GM19455 (cell line): ENCODE measurements around the gene CELSR1.
"Not testable (repeated sequence)": the region's sequence is repeated elsewhere in the genome, so short reads cannot be mapped to it uniquely, and the experiment has no call there.

Experiments used
- ATAC-seq: cut with Tn5 transposase; IDR thresholded peaks from one replicate; pipeline ENCODE4 v1.9.1; 2021; ENCODE audit not compliant: unreplicated experiment

CELSR1 gene

DNA sequence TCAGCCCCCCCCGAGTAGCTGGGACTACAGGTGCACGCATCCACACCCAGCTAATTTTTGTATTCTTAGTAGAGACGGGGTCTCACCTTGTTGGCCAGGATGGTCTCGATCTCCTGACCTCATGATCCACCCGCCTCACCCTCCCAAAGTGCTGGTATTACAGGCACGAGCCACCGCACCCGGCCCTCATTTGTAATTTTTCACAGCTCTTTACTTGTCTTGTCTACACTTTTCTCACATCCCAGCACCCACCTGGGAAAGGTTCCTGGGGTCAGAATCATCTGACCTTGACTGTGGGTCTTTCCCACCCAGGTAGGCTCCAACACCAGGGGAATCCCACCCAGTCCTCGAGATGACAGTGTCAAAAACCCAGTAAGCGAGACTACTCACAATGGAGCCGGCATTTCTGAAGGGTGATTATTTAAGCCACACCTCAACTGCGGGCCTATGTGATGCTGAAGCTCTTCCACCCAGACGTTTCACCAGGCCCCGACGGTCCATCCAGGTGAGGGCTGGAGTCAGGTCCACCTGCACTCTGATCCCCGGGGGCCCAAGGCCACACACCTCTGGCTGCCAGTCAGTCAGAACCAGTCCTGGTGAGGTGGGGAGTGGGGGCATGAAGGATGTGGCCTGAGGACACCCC, 23.4 kb downstream of the CELSR1 start:
- no peak for ATAC-seq

DNA sequence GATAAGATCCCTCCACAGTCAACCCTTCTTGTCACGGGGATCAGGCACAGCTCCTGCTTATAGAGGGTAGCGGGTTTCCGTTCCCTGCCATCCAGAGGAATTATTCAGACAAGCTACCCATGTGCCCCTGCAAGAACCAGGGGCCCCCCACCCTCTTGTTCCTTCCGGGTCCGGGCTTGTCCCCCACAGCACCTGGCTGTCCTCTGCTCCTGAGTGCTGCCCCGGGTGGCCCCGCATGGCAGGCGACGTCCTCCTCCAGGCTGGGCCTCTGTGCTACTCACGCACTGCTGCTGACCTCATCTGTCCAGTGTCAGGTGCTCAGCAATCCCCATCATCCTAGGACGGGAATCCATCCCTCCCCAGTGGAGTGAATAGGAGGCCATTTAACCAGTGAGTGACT, 24.7 kb downstream of the CELSR1 start:
- no peak for ATAC-seq

DNA sequence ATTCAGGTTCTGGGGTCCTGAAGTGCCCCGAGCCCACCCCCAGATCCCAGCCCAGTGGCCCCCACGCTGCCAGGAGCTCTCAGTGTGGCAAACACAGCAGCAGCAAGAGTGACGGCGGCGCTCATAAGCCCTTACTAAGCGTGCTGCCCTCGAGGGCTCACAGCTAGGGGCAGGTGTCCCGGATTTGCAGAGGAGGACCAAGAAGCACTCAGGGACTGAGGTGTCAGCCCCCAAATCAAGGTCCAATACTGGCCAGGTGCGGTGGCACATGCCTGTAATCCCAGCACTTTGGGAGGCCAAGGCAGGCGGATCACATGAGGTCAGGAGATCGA, 25.4 kb downstream of the CELSR1 start:
- no peak for ATAC-seq

DNA sequence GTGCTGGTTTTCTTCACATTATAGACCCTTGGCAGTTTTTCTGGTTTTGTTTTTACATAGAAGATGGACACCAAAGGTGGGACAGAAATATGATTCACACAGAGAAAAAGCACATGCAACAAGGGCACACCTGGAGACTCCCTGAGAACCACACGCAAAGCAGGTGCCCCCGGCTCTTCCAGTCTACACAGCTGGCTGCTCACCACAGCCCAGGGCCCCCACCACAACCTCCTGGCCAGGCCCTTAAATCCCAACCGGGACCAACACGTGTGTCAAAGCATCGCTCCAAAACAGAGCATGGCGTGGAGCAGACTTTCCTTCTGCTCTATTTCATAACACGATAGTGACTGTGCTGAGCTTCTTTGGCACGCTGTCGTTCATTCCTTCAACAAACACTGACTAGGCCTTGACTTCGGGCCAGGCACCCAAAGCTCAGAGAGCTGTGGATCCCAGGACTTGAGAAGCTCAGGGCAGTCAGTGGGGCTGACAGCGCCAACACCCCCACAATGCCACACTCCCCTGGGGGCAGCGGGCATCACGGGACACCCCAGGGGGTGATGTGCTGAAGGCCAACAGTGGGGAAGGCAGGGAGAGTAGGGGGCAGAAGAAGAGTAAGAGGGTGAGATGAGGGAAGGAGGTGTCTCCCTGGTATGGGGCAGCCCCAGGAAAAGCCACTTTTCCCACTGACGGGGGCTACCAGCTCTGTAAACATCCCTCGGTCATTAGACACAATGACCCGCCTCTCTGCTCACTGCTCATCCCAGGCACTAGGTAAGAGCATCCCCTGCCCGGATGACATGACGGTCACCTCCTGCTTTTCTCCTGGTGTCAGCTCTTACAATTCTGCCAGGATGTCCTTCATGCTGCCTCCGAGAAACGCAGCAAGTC, 26.0 kb downstream of the CELSR1 start:
- no peak for ATAC-seq

DNA sequence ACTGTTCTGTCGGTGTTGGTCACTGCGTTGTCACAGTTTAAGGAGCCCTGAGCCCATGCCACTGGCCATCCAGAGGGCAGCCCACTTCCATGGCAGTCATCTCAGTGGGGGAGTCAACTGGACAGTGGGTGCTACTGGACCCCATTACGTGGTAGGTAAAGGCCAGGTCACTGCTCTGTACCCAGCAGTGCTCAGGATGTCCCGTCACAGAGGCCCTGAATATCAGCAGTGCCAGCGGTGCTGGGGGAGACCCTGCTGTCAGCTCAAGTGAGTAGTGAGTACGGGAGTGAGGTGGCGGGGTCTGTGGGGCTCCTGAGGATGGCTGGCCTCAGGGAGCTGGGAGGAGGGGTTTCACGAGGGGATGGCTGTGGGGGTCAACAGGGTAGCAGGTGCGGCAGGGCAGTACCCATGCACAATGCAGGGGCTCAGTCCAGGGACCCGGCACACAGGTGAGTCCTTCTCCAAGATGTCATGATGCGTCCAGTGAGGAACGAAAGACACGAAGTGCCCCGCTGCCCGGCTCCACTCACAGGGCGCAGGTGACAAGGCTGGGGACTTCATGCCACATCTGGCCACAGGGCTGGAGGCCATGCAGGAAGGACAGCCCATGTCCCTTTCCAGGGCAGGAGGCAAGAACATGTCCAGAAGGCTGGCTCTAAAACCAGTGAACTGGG, 27.9 kb downstream of the CELSR1 start:
- ATAC-seq = no peak

DNA sequence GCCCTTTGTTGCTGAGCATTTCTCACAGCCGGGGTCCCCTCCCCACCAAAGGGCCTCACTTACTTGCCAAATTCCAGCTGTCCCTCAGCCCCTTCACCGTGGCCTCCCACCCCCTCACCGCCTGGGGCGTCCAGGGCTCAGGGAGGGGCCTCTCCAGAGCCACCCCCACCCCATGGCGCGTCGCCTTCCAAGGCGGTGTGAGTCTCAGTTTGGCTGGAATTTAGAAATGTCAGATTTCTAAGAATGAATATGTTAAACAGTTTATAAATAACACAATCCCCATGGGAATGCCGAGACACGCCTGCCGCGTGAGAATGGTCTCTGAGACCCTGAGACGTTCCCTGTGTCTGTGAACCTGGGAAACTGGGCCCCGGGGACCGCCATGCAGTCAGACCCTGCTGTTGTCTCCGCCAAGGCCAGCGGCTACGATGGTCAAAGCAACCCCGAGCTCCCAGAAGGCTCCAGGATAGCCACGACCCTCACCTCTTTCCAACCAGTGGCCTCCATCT, 28.9 kb downstream of the CELSR1 start:
- ATAC-seq = no peak

DNA sequence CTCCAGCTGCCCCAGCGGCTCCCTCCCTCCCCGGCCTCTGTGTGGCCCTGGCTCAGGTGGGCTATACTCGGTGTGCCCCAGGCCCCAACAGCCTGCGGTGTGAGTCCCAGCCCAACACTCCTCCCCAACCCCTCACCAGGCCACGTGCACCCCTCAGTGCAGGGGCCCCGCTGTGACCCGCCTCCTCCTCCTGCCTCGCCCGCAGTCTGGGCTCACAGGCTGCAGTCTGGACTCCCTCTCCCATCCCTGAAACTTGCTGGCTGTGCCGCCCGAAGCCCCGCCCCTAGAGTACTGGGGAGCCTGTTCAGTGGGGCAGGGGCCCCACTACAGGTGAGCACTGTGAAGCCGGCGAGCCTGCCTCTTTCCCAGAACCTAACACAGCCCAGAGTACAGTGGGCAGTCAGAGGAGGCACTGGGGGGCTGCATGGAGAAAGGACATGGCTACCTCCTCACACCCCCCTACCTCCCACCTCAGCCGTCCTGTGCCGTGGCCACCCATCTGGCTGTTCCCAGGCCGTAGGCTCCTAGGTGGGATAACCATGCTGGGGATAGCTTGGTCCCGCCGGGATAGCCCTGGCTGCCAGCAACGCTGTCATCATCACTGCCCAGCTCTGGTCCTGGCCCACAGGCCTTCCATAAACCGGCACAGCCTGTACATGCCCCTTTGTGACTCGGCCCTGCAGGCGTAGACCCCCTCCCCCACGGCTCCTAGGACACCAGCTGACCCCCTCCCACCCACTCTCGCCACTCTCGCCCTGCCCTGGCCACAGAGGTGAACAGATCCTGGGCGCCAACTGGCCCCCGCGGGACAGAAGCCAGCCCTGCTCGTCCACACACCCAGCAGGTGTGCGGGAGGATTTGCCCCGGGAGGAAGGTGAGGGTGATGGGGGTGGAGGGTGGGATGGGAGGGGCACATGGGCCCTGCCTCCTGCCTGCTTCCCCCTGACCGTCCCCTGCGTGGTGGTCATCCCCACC, 29.7 kb downstream of the CELSR1 start:
- no peak for ATAC-seq

DNA sequence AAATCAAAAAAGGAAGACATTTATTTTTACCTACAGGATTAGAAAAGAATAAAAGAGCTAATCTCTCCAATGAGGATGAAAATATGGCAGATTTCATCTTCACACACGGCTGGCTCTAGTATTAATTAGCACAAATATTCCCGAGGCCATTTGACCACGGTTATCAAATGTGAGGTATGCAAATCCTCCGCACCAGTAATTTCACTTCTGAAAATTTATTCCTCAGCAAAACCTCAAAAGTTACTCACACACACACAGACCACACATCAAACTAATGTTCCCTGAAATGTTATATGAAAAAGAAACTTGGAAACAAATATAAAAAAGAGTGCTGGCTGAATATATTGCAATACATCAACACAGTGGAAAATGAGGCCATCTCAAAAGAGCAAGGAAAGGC, 32.8 kb downstream of the CELSR1 start:
- no peak for ATAC-seq

DNA sequence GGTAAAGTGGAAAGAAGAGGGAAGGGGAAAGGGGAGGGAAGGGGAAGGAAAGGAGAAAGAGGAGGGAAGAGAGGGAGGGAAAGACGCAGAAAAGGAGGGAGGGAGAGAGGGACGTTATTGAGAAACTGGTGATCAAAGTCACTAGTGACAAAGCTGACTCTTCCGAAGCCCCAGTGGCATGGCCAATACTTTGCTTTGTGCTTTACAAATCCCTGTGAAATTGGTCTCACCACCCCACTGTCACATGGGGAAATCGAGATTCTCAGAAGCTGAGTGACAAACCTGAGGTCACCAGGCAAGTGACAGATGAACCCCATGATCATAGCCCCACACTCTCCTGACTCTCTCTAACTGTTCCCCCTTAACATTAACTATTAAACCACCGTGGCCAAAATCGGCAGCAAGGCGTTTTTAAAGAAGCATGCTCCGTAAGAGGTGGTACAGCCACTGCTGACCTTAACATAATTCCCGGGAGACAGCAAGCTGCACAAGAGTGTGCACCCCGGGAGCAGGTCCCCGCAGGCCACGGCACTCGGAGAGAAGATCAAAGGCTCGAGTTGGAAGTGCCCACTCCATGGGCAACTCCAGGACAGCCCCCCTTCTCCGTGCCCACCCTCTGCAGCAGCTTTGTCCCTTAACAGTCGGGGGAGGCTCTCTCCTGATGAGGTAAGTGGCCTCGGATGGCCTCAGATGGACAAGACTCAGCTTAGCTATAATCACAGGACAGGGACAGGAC, 34.8 kb downstream of the CELSR1 start:
- no peak for ATAC-seq

DNA sequence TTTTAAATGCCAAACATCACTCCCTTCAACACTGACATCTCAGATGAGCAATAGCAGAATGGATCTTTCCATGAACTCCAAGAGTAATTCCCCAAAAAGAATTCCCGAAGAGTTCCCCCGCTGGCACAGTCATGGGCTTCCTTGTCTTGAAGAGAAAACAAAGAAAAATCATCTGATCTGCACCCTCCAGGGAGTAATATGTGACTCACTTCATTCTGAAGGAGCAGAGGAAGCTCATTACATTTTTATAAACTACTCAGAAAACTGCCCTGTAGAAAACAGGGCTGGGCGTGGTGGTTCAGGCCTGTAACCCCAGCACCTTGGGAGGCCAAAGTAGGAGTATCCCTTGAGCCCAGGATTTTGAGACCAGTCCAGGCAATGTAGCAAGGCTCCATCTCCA, 35.7 kb downstream of the CELSR1 start:
- ATAC-seq = no peak

DNA sequence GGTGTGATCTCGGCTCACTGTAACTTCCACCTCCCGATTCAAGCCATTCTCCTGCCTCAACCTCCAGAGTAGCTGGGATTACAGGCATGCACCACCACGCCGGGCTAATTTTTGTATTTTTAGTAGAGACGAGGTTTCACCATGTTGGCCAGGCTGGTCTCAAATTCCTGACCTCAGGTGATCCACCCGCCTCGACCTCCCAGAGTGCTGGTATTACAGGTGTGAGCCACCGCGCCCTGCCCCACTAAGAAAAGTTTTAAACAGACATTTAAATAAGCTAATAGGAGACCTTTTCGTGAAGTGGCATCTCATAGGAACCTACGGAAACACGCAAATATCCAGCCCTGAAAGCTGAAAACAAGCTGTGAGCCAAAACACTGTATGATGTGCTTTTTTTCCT, 36.2 kb downstream of the CELSR1 start:
- ATAC-seq = not testable (repeated sequence)

DNA sequence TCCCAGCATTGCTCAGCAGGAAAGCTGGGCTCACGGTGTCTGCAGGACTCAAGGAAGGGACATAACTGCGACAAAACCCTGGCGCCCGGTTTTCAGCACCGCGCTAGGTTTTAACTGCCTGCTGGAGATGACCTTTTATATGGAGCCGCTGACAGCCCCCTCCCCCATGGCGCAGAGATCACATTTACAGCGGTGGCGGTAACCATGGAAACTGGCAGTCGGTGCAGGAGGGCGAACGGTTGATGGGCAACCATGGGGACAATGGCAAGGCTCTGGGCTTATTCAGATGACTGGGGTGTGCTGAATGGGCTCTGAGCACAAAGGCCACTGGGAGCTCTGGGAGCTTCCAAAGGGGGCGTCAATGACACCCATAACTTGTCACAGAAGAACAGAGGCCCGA, 37.2 kb downstream of the CELSR1 start:
- ATAC-seq = no peak

DNA sequence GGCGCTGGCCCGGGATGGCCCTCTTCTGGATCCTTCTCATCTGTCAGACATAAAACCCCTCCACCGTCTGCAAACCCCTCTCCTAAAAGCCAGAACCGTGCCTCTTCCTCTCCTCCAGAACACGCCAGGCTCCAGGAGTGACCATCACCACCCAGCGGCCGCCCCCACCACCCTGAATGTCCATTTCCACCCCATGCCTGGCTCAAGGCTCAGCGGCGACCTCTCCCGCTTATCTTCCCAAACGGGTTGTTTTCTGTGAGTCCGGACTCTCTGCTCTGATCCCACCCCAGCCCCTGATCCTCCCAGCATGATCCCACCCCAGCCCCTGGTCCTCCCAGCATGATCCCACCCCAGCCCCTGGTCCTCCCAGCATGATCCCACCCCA, 37.6 kb downstream of the CELSR1 start:
- ATAC-seq = no peak

DNA sequence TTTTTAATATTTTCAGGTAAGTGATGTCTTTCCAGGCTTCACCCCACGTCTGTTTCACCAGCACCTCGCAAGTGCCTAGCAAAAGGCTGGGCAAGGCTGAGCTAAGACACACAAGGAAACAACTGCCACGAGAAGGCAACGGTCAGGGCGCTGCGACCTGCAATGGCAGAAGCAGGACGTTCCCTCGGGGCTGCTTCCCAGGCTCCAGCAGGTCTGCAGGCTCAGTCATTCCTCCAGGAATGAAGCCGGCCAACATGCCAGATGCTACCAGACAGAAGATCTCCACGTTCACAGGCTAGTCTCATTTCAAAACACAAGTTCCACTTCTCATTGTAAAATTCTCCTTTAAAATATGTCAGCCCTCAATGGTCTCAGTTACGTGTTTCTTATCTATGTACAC, 45.5 kb downstream of the CELSR1 start:
- ATAC-seq = no peak

DNA sequence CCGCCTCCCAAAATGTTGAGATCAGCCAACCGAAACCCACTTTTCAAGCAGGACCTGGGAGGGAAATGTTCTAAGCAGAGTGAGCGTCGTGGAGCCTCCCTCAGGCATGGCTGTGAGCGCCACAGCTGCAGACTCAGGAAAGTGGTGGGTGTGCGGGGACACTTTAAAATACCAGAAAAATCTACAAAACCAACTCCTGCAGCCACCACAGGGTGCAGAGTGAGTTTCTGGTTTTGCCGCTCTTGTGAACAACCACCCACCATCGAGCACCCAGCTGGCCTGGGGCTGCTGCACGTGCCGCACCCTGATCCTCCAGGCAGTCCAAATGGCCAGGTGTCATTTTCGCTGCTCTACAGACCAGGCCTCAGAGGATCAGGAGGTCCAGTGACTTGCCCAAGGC, 46.9 kb downstream of the CELSR1 start:
- no peak for ATAC-seq

DNA sequence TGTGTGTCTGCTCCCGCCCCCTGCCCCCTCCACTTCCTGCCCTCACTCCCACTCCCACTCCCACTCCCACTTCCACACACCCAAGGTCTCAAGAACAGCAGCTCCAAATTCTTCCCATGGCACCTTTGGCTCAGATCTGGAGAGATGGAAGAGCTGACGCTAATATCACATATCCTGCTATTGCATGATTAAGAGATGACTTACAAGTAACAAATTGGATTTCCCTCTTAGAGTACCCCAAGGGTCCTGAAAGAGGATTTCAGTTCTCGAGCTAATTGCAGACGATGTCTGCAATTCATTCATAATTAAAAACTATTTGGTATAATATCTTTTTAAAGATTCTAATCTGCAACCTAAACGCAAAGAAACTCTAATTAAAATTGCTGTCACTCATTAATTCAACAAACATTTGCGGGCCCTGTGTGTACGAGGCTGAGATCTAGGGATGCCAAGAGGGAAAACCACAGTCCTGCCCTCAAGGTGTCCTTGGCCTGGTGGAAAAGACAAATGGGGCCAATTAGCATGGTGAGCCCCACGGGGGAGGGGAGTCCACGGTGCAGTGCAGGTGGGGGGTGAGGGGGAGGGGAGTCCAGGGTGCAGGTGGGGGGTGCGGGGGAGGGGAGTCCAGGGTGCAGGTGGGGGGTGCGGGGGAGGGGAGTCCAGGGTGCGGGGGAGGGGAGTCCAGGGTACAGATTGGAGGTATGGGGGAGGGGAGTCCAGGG, 50.3 kb downstream of the CELSR1 start:
- ATAC-seq = no peak

DNA sequence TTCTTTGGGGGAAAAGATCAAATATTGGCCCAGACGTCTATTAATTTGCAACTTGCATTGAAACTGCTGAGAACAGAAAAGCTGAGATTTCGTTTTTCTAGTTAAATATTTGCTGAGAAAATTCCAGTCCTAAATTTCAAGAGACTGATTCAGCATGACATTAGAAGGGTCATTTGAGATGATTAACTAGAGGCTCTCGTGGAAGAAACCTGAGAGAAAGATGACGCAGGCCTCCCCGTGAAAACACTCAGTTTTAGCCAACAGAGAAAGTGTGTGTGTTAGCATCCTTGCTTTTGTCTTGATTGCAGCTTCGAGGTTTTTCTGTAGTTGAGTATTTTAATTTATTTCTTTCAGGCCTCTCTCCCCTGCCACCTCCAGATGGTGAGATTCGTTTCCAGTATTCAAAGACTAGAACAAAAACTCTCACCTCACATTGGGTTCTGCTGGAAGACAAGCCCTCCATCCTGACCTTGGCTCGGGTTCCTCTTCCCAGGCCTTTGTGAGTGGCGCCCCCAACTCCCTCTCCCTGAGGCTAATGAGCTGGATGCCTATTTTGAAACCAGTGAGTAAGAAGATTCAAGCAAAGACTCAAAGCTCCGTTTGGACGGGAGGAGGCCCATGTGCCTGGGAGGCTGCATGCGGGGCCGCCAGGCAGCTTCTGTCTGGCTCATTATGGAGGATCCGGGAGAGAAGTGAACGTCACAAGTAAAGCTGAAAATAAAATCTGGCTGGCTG, 52.4 kb downstream of the CELSR1 start:
- no peak for ATAC-seq

DNA sequence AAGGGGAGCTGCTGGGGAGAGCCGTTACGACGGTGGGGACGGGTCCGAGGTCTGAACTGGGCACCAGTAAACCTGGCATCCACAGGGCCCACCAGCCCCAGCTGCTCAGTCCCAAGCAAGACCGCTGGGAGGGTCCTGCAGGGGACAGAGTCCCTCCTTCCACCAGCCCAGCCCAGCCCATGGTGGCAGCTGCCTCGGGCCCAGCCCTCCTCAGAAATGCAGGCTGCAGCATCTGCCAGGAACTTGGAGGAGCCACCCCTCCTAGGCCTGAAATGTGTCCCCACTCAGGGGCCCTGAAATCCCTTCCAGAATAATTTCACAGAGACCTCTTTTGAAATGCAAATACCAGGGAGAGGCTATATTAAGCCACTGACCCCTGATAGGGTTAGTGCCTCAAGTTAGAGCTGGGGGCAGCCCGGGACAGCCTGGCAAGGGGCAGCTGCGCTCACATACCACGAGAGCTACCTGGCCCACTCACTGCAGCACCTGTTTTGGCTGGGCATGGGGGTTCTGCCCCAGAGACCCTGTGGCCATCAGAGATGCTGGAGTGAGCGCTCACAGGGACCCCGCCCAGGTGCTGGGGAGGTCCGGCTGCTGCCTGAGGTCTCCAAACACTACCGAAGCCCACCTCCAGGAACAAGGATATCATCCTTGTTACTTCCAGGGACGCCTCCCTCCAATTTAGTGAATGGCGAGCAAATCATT, 53.1 kb downstream of the CELSR1 start:
- ATAC-seq = no peak
